K562 (cell line): Measurements from ENCODE around the gene ATP5ME. TPM values are rescaled to one million over a fixed set of nuclear protein-coding genes. Genes with fewer than 3 reads are reported as not detected.

Experiments
- ARHGAP35 ChIP-seq: fragments of 450-650 bp; IDR thresholded peaks from 2 replicates; pipeline ENCODE4 v1.6.1; 2018; ENCODE audit not compliant: partially characterized antibody
- CC2D1A ChIP-seq: fragments of 450-650 bp; IDR thresholded peaks from 2 replicates; pipeline ENCODE4 v1.6.1; 2017; ENCODE audit warnings: mild to moderate bottlenecking
- ETV5 ChIP-seq: sonication (generic); formaldehyde crosslinking; IDR thresholded peaks from 2 replicates; pipeline ENCODE4 v1.4.0; 2020; ENCODE audit warnings: low read depth, mild to moderate bottlenecking, missing genetic modification reagents
- FIP1L1 ChIP-seq: fragments of 200-400 bp; formaldehyde crosslinking; IDR thresholded peaks from 2 replicates; pipeline ENCODE4 v1.6.1; 2018; ENCODE audit warnings: mild to moderate bottlenecking, low read depth, low read length; ENCODE audit not compliant: poor library complexity, severe bottlenecking
- HDGF ChIP-seq: fragments of 450-650 bp; IDR thresholded peaks from 2 replicates; pipeline ENCODE4 v1.6.1; 2016
- HMGN3 ChIP-seq: IDR thresholded peaks from 2 replicates; pipeline ENCODE4 v1.6.1; 2011; ENCODE audit warnings: borderline replicate concordance, low read depth, mild to moderate bottlenecking, mixed read lengths, low read length; ENCODE audit not compliant: insufficient read length; ENCODE audit errors: extremely low read depth
- HOXB6 ChIP-seq: fragments of 250-450 bp; sonication (Bioruptor Pico); IDR thresholded peaks from 2 replicates; pipeline ENCODE4 v1.5.1; 2022; ENCODE audit warnings: mild to moderate bottlenecking, borderline replicate concordance
- RAD51 ChIP-seq: fragments of 450-650 bp; IDR thresholded peaks from 2 replicates; pipeline ENCODE4 v1.7.1; 2016; ENCODE audit warnings: low read depth, mild to moderate bottlenecking, borderline replicate concordance
- RBM34 ChIP-seq: fragments of 200-400 bp; formaldehyde crosslinking; IDR thresholded peaks from 2 replicates; pipeline ENCODE4 v1.6.1; 2018; ENCODE audit warnings: low read length, borderline replicate concordance; ENCODE audit not compliant: insufficient read depth
- SLC30A9 ChIP-seq: fragments of 250-450 bp; sonication (Bioruptor Pico); IDR thresholded peaks from 2 replicates; pipeline ENCODE4 v1.8.0; 2022; ENCODE audit warnings: mild to moderate bottlenecking, moderate library complexity
- TAL1 ChIP-seq: fragments of 450-650 bp; IDR thresholded peaks from 2 replicates; pipeline ENCODE4 v1.6.1; 2016; ENCODE audit warnings: mild to moderate bottlenecking
- ZBTB1 ChIP-seq: sonication (generic); formaldehyde crosslinking; IDR thresholded peaks from 2 replicates; pipeline ENCODE4 v1.8.1; 2023; ENCODE audit warnings: missing genetic modification reagents, low read depth, mild to moderate bottlenecking, borderline replicate concordance
- ZNF121 ChIP-seq: sonication (generic); formaldehyde crosslinking; conservative IDR thresholded peaks from 2 replicates; pipeline ENCODE4 v1.8.0; 2022; ENCODE audit warnings: missing genetic modification reagents
- ZNF586 ChIP-seq: fragments of 450-650 bp; formaldehyde crosslinking; conservative IDR thresholded peaks from 2 replicates; pipeline ENCODE4 v1.4.0; 2020; ENCODE audit warnings: mild to moderate bottlenecking, moderate library complexity
- polyA plus RNA-seq, 8 experiments: library from polyadenylated mRNA; depleted of rRNA in 4 of 8; stranded (reverse) in 5 of 8; unstranded in 3 of 8; fragments of >200 nt; fragmentation: Nextera tagmentation in 2 of 8; fragmentation: Illumina TruSeq in 1 of 8; extraction: Ambion mirVana in 2 of 8; extraction: Trizol in 1 of 8; gene quantifications; 2 replicates each; pipeline versions ENCODE4 v1.2.1 to v1.2.3, GENCODE V29; 2011 to 2014; ENCODE audit warnings: inconsistent platforms in 1 of 8, missing spikeins in 1 of 8
- total RNA-seq, 7 experiments: library from RNA; depleted of rRNA in 6 of 7; stranded (reverse); fragments of >200 nt in 6 of 7; fragmentation: Illumina TruSeq in 2 of 7; extraction: Trizol in 2 of 7; gene quantifications; 2 replicates each; pipeline versions ENCODE4 v1.2.1 to v1.2.3, GENCODE V29; 2011 to 2021; ENCODE audit warnings: low replicate concordance in 1 of 7
- TF ChIP-seq, protein P1 (sequence below): sonication (generic); formaldehyde crosslinking; IDR thresholded peaks from 2 replicates; pipeline ENCODE4 v1.8.1; 2023; ENCODE audit warnings: mild to moderate bottlenecking, missing genetic modification reagents
- TF ChIP-seq, protein P2 (sequence below): fragments of 250-450 bp; sonication (Bioruptor Pico); IDR thresholded peaks from 2 replicates; pipeline ENCODE4 v1.6.1; 2021; ENCODE audit warnings: mild to moderate bottlenecking
- TF ChIP-seq, protein P3 (sequence below): sonication (generic); formaldehyde crosslinking; IDR thresholded peaks from 2 replicates; pipeline ENCODE4 v1.8.1; 2023; ENCODE audit warnings: mild to moderate bottlenecking, missing genetic modification reagents
- TF ChIP-seq, protein P4 (sequence below): fragments of 250-450 bp; sonication (Bioruptor Pico); IDR thresholded peaks from 2 replicates; pipeline ENCODE4 v1.8.0; 2022; ENCODE audit warnings: moderate library complexity, mild to moderate bottlenecking, inconsistent platforms
- TF ChIP-seq, protein P5 (sequence below): sonication (generic); formaldehyde crosslinking; IDR thresholded peaks from 2 replicates; pipeline ENCODE4 v1.8.1; 2022; ENCODE audit warnings: missing genetic modification reagents

ATP5ME gene
- total and polyA plus RNA-seq, 9 of the 15 experiments (the other 6 are each of a cell fraction or from before 2014, with no cell fraction given): 509 to 2,480 (median 887) TPM

GRCh38 chr4:687048-687970, 13.2 kb upstream of the ATP5ME start (continued):
- TF ChIP-seq, protein P1, sequence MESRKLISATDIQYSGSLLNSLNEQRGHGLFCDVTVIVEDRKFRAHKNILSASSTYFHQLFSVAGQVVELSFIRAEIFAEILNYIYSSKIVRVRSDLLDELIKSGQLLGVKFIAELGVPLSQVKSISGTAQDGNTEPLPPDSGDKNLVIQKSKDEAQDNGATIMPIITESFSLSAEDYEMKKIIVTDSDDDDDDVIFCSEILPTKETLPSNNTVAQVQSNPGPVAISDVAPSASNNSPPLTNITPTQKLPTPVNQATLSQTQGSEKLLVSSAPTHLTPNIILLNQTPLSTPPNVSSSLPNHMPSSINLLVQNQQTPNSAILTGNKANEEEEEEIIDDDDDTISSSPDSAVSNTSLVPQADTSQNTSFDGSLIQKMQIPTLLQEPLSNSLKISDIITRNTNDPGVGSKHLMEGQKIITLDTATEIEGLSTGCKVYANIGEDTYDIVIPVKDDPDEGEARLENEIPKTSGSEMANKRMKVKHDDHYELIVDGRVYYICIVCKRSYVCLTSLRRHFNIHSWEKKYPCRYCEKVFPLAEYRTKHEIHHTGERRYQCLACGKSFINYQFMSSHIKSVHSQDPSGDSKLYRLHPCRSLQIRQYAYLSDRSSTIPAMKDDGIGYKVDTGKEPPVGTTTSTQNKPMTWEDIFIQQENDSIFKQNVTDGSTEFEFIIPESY: peak; percentile 40; the same call in 1 of the 2 replicates
- TF ChIP-seq, protein P2, sequence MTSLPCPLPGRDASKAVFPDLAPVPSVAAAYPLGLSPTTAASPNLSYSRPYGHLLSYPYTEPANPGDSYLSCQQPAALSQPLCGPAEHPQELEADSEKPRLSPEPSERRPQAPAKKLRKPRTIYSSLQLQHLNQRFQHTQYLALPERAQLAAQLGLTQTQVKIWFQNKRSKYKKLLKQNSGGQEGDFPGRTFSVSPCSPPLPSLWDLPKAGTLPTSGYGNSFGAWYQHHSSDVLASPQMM (CRISPR knock-in tag): no peak
- TF ChIP-seq ZNF121 (CRISPR knock-in tag): peak; percentile 87
- TF ChIP-seq ZNF586 (CRISPR knock-in tag): no peak
- 0 out of 2 replicates have a peak, but pooled peaks have one; percentile 28 for TF ChIP-seq HDGF
- no peak for TF ChIP-seq FIP1L1
- TF ChIP-seq, protein P3, sequence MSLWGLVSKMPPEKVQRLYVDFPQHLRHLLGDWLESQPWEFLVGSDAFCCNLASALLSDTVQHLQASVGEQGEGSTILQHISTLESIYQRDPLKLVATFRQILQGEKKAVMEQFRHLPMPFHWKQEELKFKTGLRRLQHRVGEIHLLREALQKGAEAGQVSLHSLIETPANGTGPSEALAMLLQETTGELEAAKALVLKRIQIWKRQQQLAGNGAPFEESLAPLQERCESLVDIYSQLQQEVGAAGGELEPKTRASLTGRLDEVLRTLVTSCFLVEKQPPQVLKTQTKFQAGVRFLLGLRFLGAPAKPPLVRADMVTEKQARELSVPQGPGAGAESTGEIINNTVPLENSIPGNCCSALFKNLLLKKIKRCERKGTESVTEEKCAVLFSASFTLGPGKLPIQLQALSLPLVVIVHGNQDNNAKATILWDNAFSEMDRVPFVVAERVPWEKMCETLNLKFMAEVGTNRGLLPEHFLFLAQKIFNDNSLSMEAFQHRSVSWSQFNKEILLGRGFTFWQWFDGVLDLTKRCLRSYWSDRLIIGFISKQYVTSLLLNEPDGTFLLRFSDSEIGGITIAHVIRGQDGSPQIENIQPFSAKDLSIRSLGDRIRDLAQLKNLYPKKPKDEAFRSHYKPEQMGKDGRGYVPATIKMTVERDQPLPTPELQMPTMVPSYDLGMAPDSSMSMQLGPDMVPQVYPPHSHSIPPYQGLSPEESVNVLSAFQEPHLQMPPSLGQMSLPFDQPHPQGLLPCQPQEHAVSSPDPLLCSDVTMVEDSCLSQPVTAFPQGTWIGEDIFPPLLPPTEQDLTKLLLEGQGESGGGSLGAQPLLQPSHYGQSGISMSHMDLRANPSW (CRISPR knock-in tag): no peak
- TF ChIP-seq, protein P4, sequence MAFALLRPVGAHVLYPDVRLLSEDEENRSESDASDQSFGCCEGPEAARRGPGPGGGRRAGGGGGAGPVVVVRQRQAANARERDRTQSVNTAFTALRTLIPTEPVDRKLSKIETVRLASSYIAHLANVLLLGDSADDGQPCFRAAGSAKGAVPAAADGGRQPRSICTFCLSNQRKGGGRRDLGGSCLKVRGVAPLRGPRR (CRISPR knock-in tag): no peak
- no peak for TF ChIP-seq CC2D1A
- TF ChIP-seq TAL1: no peak
- TF ChIP-seq RAD51: no peak
- peak; percentile 41; the same call in 1 of the 2 replicates for TF ChIP-seq ETV5 (CRISPR knock-in tag)
- no peak for TF ChIP-seq ARHGAP35
- TF ChIP-seq HMGN3: peak; percentile 90
- TF ChIP-seq, protein P5, sequence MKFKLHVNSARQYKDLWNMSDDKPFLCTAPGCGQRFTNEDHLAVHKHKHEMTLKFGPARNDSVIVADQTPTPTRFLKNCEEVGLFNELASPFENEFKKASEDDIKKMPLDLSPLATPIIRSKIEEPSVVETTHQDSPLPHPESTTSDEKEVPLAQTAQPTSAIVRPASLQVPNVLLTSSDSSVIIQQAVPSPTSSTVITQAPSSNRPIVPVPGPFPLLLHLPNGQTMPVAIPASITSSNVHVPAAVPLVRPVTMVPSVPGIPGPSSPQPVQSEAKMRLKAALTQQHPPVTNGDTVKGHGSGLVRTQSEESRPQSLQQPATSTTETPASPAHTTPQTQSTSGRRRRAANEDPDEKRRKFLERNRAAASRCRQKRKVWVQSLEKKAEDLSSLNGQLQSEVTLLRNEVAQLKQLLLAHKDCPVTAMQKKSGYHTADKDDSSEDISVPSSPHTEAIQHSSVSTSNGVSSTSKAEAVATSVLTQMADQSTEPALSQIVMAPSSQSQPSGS: no peak
- no peak for TF ChIP-seq SLC30A9 (CRISPR knock-in tag)
- TF ChIP-seq ZBTB1 (CRISPR knock-in tag): no peak
- no peak for TF ChIP-seq HOXB6 (CRISPR knock-in tag)
- no peak for TF ChIP-seq RBM34
